ENCODE data around the gene GPC3.

DNA sequence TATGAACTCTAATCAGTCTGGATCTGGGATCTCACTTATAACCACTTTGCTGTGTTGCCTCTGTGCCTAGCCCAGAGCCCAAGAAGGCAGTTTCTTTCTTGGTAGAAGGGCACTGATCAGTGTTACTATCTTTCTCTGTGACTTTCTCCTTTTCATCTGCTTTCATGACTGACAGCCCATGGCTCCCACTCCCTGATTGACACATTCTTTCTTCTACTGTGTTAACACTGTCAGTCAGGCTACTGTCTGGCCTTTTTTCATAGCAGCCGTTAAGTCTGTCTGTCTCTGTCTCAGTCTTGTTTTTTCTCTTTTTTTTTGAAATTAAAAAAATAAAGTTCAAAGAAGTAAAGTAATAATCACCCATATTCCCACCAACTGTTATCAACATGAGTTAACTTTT, 210.6 kb downstream of the GPC3 start:
- TF ChIP-seq EP300 (IDR thresholded peaks at IDR 0.05; ENCODE audit: borderline replicate concordance), result no peak
- TF ChIP-seq EGR1 (IDR thresholded peaks at IDR 0.05), result no peak
- TF ChIP-seq, protein P1, sequence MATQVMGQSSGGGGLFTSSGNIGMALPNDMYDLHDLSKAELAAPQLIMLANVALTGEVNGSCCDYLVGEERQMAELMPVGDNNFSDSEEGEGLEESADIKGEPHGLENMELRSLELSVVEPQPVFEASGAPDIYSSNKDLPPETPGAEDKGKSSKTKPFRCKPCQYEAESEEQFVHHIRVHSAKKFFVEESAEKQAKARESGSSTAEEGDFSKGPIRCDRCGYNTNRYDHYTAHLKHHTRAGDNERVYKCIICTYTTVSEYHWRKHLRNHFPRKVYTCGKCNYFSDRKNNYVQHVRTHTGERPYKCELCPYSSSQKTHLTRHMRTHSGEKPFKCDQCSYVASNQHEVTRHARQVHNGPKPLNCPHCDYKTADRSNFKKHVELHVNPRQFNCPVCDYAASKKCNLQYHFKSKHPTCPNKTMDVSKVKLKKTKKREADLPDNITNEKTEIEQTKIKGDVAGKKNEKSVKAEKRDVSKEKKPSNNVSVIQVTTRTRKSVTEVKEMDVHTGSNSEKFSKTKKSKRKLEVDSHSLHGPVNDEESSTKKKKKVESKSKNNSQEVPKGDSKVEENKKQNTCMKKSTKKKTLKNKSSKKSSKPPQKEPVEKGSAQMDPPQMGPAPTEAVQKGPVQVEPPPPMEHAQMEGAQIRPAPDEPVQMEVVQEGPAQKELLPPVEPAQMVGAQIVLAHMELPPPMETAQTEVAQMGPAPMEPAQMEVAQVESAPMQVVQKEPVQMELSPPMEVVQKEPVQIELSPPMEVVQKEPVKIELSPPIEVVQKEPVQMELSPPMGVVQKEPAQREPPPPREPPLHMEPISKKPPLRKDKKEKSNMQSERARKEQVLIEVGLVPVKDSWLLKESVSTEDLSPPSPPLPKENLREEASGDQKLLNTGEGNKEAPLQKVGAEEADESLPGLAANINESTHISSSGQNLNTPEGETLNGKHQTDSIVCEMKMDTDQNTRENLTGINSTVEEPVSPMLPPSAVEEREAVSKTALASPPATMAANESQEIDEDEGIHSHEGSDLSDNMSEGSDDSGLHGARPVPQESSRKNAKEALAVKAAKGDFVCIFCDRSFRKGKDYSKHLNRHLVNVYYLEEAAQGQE (IDR thresholded peaks at IDR 0.05; ENCODE audit: low read depth), result no peak
- no peak for TF ChIP-seq ZBTB7A (IDR thresholded peaks at IDR 0.05; ENCODE audit: low read depth)
- TF ChIP-seq TCF12 (IDR thresholded peaks at IDR 0.05; ENCODE audit: low read depth), result no peak
- TF ChIP-seq, protein P2, sequence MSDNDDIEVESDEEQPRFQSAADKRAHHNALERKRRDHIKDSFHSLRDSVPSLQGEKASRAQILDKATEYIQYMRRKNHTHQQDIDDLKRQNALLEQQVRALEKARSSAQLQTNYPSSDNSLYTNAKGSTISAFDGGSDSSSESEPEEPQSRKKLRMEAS (IDR thresholded peaks at IDR 0.05), result no peak
- no peak for TF ChIP-seq CEBPB (IDR thresholded peaks at IDR 0.05)
- TF ChIP-seq CREB1 (IDR thresholded peaks at IDR 0.05; ENCODE audit: low read depth), result no peak

Measured in Ishikawa (cell line).